GM19395 (cell line): ENCODE measurements around the gene NUTF2.
A peak's percentile ranks its signal among the peaks of the same experiment; 100 is the strongest.
"Not testable (repeated sequence)": the region's sequence is repeated elsewhere in the genome, so short reads cannot be mapped to it uniquely, and the experiment has no call there.

Experiments
- ATAC-seq: cut with Tn5 transposase; IDR thresholded peaks from one replicate; pipeline ENCODE4 v1.9.1; 2021; ENCODE audit warnings: mild to moderate bottlenecking, moderate library complexity; ENCODE audit not compliant: unreplicated experiment

Gene NUTF2

DNA sequence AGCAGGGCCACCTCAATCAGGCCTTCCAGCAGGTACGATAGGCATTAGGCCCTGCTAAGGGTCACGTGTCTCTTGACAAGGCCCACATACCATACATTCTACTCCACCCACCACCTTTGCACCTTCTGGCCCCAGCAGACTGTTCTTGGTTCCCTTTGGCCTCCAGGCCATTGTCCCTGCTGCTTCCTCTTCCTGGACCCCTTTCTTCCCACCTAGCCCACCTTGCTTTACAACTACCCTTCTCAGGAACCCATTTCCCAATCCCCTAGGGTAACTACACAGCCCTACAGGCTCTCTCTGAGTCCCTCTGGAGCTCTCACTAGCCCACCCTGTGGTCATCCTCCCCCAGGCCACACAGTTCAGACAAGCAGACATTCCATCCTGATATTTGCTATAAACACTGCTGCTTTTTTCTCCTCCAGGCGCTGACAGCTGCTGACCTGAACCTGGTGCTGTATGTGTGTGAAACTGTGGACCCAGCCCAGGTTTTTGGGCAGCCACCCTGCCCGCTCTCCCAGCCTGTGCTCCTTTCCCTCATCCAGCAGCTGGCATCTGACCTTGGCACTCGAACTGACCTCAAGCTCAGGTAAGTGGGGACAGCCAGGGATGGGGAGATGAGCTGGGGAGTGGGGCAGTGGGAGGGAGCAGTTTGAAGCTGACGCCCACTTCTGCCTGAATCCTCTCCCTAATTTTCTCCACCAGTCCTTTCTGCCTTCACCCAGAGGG, 36.6 kb downstream of the NUTF2 start:
- ATAC-seq, result no peak

DNA sequence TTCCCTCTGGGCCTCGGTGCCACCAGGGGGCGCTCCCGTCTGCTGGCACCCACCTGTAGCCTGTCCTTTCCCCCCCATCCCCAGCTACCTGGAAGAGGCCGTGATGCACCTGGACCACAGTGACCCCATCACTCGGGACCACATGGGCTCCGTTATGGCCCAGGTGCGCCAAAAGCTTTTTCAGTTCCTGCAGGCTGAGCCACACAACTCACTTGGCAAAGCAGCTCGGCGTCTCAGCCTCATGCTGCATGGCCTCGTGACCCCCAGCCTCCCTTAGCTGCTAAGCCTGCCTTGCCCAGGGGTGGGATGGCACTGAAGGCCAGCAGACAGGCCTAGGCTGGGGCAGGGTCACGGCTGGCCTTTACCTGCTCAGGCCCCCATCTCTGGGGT, 37.1 kb downstream of the NUTF2 start:
- no peak for ATAC-seq

DNA sequence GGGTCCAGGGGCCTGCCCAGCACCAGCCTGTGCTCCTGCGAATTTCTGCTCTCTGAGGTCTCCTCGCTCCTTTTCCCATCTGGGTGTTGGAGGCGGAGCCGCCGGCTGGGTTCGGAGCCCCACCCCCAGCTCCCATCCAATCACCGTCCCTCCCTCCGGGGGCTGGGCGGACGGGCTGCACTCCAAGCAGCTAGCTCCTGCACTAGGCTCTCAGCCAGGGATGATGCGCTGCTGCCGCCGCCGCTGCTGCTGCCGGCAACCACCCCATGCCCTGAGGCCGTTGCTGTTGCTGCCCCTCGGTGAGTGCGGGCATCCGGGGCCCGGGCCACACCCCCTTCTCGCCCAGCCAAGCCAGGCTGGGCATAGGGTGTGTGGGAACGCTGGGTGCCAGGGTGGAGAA, 38.0 kb downstream of the NUTF2 start, which contains the start of gene NRN1L:
TSS of gene NRN1L (plus strand) at position 202 of the 400 bp plus-strand sequence. CDS start at position 221, 19 bp downstream.
- no peak for ATAC-seq

DNA sequence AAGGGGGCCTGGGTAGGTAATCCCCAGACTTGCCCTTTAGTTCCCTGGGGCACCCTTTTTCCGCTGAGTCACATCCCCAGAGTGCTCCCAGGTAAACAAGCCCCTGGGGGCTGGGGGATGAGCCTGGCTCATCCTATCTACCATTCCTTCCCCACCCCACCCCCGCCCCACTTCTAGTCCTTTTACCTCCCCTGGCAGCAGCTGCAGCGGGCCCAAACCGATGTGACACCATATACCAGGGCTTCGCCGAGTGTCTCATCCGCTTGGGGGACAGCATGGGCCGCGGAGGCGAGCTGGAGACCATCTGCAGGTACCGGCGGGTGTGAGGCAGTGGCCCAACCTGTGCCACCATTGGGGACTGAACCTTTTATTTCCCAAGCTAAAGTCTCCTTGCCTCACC, 38.8 kb downstream of the NUTF2 start:
- ATAC-seq, result no peak

DNA sequence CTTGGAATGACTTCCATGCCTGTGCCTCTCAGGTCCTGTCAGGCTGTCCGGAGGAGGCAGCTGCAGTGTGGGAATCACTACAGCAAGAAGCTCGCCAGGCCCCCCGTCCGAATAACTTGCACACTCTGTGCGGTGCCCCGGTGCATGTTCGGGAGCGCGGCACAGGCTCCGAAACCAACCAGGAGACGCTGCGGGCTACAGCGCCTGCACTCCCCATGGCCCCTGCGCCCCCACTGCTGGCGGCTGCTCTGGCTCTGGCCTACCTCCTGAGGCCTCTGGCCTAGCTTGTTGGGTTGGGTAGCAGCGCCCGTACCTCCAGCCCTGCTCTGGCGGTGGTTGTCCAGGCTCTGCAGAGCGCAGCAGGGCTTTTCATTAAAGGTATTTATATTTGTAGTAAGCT, 39.2 kb downstream of the NUTF2 start:
- no peak for ATAC-seq

DNA sequence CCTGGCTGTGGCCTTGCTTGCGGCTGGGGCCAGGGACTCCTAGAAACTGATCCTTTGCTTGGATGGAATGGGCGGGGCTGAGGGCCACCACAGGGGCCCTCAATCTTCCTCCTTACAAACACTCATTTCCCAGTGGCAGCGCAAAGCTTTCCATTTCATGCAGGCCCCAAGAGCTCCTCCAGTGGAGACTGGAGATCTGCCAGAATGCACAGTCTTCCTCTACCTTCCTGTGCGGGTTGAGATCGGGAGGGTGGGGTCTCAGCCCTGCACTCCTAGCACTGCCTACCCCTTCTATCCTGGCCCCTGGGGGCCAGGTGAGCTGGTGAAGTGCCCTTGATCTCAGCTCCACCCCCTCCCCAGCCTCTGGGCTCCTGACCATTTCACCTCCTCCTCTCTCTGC, 39.7 kb downstream of the NUTF2 start:
- ATAC-seq, result no peak

DNA sequence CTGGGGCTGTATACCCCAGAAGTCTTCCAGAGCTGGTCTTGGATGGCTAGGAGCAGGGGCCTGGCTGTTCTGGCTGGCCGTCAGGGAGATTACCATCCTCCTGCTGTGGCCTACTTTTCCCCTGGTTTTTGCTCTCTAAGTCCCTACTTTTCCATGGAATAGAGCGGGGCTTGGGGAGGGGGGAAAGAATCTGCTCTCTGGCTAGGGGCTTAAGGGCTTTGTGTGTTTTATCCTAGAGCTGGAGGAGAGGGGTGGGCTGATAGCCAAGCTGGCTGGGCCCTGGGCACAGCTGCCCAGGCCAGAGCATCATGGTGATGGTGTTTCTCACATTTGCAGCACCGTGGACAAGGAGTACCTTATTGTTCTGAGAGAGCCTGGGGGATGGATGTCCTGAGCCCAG, 41.6 kb downstream of the NUTF2 start:
- ATAC-seq, result no peak

DNA sequence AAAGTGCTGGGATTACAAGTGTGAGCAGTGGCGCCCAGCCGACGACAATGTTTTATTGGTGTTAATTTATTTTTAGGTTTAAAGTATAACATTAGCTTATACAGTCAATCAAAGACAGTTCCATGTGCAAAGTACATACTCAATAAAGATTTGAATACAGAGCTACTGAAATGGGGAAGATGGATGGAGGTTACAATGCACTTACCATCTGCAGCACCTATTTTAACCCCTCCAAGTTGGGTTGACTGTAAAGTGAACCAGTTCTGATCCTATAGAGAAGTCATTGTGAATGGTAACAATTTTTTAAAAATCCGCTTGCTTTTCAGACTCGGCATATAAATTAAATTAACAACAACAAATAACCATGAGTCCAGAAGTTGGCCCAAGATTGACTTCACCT, 45.6 kb downstream of the NUTF2 start:
- ATAC-seq, result no peak

DNA sequence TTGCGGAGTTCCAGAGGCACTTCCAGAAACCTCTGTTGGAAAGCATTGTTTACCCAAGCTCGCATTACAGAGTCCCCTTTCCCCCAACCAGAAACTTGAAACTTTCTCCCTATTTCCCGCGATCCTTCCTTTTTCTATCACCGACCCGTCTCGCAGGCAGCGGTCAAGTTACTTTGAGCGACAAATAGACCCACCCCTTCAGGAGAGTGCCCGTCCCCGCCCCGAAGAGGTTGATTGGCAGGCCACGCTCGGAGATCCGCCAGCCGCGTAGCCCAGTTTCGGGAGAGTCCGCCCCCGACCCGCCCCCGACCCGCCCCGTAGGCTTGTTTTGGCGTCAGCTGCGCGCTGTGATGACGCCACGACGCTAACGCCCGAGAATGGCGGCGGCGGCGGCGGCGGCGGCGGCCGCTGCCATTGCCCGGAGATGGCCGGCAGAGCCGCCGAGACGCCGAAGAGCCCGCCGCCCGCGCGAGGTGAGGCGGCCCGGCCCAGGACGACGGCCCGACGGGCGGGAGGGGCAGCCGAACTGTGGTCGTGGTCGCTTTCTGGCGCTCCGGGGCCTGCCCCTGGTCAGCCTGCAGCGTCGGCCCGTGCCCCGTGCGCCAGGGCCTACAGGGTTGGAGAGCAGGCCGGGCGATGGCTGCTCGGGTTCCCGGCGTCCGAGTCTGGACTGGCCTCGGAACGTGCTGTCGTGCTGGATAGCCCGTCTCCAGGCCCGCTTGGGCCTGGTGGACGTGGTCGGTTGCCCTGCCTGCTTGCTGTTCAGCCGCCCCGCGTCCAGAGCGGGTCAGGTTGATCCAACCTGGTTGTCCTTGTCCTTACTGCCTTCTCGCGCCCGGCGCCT, 46.4 kb downstream of the NUTF2 start, which contains the start of gene PSKH1:
TSS of gene PSKH1 (plus strand) at position 356 of the 844 bp plus-strand sequence. CDS start 15,496 bp downstream, outside the sequence.
- peak; percentile 83 for ATAC-seq

DNA sequence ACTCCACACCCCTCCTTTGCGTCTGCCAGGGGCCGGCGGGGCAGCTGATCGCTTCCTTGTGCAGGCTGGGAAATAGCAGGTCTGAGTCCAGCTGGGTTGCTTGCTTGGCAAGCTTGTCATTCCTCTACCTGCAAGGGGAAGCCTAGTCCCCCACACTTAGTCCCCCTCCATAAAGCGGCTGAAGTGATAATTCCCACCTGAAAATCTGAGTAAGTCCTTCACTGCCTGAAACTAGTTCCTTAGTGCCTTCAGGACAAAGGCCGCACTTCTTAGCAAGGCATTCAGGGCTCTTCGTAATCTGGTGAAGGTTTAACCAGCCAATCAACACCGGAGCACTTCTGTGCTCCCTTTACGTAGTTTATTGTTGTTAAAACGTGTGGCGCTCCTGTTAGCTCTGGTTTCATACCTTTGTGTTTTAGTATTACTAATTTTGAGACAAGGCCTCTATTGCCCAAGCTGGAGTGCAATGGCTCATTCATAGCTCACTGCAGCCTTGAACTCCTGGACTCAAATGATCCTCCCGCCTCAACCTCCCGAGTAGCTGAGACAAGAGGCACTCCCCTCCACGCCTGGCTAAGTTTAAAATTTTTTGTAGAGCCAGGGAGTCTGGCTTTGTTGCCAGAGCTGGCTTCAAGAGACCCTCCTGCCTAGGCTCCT, 47.1 kb downstream of the NUTF2 start:
- ATAC-seq, result no peak

DNA sequence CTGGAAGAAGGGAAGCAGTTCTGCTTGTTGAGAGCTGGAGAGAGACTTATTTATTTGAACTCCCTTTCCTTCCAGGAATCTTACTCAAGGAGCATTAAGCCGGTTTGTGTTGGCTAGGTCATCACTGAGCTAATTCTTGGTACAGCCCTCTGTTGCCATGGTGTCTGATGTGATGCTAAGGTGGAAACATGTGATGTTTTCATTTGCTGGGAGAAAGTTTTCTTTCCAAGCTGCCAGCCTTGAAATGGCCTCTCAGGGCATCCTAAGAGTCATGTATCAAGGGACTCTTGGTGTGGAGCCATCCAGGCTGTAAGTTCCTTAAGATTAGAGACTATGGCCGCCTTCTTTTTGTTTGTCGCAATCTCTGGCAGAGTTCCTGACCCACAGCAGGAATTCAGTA, 50.5 kb downstream of the NUTF2 start:
- no peak for ATAC-seq

DNA sequence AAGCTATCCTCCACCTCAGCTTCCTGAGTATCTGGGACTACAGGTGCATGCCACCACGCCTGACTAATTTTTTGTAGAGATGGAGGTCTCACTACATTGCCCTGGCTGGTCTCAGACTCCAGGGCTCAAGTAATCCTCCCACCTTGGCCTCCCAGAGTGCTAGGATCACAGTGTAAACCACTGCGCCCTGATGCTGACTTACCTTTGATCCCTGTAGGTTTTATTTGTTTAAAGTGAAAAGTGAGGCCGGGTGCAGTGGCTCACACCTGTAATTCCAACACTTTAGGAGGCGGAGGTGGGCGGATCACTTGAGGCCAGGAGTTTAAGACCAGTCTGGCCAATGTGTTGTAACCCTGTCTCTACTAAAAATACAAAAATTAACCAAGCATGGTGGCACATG, 55.0 kb downstream of the NUTF2 start:
- no peak for ATAC-seq

DNA sequence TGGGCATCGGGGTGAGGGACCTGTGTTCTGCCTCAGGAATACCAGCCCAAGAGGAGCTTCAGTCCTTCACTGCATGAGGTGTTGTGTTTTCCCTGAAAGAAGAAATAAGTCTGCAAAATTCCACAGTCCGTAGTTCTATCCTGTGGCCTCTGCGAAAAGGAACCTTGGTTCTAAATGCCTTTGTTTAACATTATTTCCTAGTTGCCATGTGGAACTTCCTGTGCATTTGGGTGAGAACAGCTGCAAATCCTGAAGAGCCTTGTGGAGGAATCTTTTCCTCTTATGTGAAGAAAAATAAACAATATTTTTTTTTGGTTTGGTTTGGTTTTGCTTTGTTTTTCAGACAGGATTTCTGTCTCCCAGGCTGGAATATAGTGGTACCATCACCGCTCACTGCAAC, 56.1 kb downstream of the NUTF2 start:
- ATAC-seq, result no peak

DNA sequence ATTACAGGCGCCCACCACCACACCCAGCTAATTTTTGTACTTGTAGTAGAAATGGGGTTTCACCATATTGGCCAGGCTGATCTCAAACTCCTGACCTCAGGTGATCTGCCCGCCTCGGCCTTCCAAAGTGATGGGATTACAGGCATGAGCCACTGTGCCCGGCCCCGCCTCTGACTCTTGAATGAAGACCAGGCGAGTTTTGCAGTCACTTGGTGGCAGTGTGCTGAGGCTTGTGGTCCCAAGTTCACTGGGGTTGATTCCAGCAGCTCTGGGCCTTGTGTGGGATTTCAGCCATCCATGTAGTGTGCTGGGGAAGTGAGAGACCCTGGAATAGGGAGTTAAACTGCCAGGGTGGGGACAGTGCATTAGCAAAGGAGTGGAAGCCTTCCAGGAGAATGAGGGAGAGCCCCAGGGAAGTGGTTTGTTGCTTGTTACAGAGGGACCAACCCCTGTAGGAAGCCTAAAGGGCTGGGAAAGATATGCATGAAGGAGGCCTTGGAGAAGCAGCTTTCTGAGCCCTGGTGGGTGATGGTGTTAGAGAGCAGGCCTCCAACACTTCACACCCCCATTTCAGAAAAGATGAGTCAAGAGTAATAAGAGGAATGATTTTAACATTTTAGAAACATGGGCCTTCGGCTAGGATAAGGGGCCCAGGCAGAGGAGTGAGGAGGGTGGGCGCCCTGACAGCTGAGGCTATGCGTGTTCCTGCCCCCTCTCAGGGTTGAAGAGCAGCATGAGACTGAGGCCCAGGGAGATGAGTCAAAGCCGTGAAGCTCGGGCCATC, 60.9 kb downstream of the NUTF2 start:
- no peak for ATAC-seq

DNA sequence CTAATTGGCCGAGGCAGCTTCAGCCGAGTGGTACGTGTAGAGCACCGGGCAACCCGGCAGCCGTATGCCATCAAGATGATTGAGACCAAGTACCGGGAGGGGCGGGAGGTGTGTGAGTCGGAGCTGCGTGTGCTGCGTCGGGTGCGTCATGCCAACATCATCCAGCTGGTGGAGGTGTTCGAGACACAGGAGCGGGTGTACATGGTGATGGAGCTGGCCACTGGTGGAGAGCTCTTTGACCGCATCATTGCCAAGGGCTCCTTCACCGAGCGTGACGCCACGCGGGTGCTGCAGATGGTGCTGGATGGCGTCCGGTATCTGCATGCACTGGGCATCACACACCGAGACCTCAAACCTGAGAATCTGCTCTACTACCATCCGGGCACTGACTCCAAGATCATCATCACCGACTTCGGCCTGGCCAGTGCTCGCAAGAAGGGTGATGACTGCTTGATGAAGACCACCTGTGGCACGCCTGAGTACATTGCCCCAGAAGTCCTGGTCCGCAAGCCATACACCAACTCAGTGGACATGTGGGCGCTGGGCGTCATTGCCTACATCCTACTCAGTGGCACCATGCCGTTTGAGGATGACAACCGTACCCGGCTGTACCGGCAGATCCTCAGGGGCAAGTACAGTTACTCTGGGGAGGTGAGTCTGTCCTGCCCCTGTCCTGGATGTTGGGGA, 62.5 kb downstream of the NUTF2 start:
- ATAC-seq, result no peak

DNA sequence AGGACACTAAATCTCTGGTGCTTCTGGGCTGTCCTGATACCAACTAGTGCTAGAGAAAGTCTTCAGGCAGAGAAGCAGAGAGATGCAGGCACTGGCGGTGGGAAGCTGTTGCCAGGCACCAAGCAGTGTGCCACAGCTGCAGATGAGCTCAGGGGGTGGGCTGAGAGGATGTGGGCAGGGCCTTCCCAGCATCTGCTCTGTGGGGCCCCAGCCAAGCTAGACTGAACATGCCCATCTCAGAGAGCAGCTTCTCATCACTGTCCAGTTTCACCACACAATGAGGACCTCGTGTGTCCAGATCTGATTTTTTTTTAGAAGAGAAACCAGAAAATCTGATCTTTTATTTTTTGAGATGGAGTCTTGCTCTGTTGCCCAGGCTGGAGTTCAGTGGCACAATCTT, 63.4 kb downstream of the NUTF2 start:
- ATAC-seq, result no peak

DNA sequence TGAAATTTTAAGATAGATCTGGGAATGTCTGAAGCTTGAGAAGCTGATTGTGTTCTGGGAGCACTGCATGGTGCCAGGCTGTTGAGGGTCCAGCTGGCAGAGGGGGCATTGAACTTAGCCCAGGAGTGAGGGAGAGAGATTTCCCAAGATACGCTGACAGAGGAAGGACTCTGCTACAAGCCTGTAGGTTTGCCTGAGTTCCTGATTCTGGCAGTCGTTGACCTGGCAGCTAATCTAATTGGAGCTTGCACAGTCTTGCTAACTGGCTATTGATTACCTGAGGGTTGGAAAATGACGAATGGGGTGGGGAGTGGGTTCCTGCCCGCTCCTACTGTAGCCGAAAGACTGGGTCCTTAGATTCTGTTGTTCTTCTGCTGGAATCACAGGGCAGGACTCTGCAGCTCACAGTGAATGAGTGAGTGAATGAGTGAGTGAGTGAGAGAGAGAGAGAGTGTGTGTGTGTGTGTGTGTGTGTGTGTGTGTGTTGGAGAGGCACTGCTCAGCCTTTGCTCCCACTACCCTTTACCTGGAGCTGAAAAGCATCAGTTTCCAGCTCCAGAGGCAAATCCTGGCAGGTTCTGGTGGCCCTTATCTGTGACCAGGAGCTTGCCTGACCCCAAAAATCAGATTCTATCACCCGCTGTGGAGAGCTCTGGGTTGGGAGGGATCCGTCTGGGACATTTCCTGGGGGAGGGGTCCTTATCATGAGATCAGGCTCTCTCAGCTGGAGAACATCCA, 68.2 kb downstream of the NUTF2 start:
- ATAC-seq, result no peak

DNA sequence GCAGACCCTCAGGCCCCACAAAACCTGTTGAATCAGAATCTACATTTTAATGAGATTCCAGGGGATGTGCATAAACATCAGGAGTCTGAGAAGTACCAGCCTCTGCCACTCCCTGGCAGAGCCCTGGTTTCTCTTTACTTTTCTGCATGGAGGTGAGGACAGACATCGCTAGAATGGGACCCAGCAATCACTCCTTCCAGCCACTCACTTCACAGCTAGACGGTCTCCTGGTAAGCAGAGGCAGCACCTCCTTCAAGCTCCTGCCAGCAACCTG, 68.7 kb downstream of the NUTF2 start:
- not testable (repeated sequence) for ATAC-seq

DNA sequence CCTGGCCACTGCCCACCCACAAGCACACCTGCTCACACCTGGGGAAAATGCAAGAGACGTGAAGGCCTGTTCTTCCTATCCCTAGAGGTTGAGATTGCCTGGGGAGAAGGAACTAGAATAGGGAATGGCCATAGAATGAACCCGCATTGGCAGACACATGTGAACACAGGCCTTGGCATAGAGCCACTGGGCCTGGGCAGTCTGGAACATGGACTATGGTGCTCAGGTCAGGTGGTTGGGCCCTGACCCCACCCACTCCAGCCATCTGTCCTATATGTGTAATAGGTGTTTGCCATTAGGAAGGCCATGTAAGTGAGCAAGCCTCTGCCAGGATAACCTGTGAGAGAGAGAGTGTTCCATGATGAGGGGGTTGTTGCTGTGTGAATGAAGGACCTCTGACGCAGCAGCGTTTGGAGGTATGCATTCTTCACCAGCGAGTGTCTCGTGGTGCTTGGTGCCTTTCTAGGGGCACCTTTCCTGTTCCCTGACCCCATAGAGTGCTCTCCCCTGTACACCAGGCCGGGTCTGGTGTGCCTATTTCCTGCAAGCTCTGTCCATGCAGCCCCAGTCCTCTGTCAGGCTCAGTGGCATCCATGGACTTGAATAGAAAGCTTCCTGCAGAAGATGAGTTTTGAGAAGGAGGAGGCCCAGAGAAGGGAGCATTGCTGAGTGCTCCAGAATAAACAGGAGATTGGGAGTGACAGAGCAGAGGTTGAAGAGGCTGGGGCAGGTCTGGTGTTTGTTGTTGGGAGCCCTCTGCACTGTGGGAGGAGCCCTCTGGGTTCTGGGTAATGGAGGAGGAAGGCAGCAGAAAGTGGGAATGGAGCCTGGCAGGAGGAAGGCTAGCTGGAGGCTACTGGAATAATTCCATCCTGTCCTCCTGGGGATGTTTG, 69.3 kb downstream of the NUTF2 start:
- ATAC-seq, result no peak
